Activated CD4-positive, CD25-positive, alpha-beta regulatory T cell treated with anti-CD3 and anti-CD28 coated beads, Interleukin-2, amount 50 U/mL, for 24 hours (primary cell): ENCODE results near the gene CCDC9.

Experiments used
- ATAC-seq, 2 donors: fragments of 150-1000 bp; cut with Tn5 transposase; one replicate each; pipeline ENCODE4 v1.10.0; 2021; ENCODE audit warnings: mild to moderate bottlenecking in 1 of 2, moderate library complexity in 1 of 2

CCDC9 gene

DNA sequence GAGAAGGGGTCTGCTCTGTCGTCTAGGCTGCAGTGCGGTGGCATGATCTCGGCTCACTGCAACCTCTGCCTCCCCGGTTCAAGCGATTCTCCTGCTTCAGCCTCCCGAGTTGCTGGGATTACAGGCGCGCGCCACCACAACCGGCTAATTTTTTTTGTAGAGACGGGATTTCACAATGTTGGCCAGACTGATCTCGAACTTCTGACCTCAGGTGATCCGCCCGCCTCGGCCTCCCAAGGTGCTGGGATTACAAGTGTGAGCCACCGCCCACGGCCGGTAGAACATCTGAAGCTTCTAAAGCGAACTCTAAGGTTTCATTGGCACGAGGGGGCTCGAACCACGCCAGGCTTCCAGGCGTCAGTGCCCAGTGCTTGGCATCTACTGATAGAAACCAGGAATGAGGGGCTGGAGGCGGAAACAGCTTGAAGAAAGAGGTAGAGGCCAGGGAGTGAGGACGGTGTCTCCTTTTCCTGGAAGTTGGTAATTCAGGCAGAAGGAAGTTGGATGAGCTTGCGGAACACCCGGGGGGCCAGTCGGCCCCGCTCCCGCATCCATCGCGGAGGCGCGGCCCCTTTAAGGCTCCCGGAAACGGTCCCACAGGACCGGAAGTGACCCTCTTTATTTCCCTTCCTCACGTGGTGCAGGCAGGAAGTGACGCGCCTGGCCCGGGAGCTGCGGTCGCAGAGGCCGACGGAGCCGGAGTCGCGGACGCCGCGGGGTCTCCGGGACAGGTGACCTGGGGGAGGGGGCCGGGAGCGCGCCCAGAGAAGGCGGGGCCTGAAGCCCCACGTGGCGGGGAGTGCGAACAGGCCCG lies at the start of gene CCDC9:
CCDC9 (plus strand) TSS at position 647 of the 814 bp plus-strand sequence. CDS start 1,876 bp downstream, outside the sequence.
- ATAC-seq: peak; percentile 75 to 77

DNA sequence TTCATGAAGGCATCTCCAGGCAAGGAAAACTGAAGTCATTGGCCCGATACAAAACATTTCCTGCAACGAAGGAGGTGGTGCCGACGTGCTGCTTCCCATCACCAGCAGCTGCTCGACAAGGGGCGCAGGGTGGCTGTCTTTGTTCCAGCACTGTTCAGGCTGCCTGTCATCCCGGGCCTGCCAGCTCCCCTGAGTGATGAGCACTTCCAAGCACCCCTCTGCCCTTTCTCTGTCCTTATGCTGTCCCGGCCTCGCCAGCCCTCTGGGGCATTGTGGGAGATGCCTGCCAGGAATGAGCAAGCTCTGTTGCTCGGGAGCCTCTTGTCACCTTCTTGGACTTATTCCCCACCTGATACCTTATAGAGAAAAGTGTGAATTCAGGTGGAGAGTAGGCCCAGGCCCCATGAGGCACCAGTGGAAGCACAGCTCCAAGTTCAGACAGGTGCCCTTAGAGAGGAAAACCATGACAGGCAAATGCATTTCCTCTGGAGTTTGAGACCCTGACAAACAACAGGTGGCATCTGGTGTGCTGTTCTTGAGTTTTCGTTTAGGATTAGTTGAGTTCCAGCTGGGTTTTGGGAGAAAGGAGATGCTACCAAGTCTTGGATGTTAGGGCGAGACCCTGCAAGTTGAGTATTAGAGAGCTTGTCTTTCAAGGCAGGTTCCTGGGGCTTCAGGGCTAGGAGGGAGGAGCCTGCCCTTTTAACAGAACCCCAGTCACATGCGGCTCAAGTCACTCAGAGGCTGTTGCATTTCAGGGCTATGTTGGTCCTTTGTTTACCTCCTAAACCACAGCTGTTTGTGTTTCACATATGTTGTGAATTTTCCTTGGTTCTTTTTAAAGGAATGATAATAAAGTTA lies 46.8 kb upstream of the CCDC9 start:
- no peak for ATAC-seq

DNA sequence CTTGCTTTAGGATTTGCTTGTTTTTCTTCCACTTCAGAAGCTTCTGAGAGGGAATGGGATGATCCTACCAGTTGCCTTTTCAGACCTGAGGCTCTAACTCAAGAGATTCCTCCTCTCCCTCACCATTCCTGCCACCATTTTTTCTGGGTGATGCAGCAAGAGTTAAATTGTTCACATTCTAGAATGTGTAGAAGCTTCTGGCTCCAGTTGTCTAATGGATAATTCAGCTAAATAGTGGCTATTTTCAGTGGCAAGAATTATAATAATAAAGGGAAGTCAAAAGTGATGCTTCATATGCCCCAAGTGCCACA lies 46.2 kb upstream of the CCDC9 start:
- no peak for ATAC-seq

DNA sequence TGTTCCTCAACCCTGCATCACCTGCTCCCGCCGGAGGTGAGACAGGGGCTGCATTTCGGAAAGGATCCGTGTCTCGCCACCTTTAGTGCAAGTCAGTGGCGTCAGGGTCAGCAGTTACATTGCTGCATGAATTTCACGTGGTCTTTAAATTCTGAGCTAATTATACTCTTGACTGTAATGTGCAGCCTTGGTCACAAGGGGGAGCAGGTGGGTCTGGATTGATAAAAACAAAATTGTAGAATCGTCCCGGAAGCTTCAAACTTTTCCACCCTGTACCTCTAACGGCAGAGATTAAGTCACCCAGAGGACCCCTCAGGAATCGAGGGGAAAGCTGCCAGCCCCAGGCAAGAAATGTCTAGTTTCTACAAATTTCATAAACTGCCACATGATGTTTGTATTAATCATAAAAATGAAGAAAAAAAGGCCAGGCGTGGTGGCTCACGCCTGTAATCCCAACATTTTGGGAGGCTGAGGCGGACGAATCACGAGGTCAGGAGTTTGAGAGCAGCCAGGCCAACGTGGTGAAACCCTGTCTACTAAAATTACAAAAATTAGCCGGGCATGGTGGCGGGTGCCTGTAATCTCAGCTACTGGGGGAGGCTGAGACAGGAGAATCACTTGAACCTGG lies 45.5 kb upstream of the CCDC9 start:
- peak; percentile 63 to 67 for ATAC-seq

DNA sequence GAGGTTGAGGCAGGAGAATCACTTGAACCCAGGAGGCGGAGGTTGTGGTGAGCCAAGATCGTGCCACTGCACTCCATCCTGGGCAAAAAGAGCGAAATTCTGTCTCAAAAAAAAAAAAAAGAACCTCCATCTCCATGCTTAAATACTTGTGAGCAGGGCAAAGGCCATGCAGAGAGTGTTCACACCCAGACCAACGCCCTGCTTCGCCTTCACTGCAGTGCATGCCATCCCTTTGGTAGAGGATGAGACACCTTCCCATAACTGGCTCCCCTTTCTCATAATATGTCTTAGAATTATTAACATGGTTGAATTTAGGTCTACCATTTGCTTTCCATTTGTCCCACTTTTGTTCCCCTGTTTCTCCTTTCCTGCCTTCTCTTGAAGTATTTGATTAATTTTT lies 40.7 kb upstream of the CCDC9 start:
- ATAC-seq: no peak

DNA sequence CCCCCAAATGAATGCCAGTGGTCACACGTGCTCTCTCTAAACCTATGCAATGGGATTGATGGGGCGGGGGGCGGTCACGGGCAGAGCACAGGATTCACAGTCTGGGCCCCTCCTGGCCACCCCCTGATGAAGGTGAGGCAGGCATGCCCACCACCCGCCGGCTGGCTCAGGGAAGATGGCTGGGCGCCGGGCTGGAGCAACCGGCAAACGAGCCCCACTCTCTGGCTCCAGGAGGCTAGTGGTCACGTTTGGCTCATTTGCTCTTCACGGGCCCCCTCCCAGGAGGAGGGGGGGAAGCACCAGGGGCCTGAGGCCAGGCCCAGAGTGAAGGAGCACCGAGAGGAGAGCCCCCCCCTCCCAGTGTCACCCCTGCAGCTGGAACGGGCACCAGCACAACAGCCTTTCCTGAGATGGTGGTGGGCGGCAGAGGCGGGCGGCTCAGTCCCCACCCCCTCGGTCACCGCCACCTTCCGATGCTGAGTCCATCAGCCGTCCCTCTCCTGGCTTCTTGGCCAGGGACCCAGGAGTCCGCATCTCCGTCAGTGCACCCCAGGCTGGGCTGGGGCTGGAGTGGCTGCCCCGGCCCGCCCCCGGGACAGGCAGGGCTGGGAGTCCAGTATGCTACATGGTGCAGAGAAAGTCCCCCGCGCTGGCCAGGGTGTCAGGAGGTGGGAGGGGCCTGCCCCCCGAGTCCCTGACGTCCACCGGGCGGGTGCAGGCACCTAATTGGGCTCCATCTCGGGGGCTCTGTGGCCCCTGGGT lies 35.1 kb upstream of the CCDC9 start:
- ATAC-seq: no peak

DNA sequence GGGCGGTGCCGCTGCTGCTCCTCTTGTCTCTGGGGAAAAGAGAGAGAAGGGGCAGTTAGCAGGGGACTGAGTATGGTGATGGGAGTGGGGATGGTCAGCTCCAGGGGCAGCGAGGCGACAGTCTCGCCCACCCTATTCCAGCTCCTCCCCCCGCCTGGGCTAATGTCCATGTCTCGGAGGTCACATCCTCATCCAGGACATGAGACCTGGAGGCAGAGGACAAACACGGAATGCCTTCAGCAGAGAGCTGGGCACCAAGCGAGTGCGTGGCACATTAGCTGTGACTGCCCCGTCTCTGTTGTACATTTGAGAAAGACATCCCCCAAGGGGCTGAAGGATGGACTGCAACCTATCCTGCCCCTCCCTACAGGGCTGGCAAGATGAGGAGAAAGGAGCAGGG lies 34.4 kb upstream of the CCDC9 start:
- ATAC-seq: no peak

DNA sequence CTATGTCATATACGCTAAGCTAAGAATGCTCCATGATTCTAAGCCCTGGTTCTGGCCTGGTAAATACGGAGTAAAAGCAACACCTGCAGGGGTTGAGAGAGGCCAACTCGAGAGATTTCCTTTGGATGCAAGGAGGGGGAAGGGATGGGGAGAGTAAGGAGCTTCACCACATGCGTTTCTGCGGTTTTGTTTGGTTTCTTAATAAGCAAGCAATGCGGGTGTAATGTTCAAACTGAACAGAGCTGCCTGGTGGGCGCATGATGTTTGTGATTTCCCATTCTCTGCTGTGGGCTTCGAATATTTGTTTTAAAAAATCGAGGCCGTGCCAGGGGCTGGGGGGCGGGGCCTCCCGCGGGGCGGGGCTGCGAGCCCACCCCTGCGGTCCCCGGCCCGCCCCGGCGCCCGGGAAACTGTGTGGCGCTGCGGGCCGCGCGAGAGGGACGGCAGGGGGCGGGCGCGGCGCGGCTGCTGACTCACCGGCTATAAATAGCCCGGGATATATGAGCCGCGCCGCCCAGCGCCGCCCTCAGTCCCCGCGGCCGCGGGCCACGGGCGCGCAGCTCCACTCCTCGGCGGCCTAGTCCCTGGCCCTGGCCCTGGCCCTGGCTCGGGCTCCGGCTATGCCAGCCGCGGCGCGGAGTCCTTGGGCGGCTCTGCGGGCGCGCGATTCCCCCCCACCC lies 30.4 kb upstream of the CCDC9 start:
- ATAC-seq: peak; percentile 72 to 74

DNA sequence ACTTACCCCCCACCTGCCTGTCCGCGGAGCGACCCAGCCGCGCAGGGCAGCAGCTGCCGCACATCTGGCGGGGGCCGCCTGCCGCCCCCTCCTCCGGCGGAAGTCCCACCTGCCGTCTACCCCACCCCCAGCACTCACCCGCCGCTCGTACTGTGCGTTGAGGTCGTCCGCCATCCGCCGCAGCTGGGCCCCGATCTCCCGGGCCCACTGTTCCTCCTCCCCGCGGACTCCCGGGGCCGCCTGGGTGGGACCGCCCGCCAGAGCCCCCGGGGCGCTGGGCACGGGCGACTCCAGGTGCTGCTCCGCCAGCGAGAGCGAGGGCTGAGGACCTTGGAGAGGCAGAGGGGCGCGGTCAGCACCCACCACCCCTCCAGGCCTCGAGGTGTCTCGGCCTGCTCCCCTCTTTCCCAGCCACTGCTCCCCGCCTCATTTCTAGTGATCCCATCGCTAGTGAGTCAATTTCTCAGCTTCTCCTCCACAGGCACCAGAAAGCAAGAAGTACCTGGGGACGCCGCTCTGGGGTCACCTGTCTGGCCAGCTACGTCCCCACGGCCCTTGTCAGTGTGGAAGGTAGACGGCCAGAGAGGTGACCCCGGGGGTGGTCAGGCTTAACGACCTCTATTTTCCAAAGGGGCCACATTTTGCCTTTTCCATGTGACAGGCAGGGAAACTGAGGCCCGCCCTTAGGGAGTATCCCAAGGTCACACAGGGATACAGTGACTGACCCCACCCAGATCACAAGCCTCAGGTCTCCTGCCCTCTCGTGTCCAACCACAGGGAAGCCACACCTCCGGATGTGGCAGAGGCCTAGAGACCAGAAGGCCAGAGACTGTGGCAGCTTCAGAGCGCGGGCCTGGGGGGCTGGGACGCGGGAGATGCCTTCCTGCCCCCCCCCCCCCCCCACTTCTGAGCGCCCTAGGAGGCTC lies 29.6 kb upstream of the CCDC9 start:
- ATAC-seq: no peak

DNA sequence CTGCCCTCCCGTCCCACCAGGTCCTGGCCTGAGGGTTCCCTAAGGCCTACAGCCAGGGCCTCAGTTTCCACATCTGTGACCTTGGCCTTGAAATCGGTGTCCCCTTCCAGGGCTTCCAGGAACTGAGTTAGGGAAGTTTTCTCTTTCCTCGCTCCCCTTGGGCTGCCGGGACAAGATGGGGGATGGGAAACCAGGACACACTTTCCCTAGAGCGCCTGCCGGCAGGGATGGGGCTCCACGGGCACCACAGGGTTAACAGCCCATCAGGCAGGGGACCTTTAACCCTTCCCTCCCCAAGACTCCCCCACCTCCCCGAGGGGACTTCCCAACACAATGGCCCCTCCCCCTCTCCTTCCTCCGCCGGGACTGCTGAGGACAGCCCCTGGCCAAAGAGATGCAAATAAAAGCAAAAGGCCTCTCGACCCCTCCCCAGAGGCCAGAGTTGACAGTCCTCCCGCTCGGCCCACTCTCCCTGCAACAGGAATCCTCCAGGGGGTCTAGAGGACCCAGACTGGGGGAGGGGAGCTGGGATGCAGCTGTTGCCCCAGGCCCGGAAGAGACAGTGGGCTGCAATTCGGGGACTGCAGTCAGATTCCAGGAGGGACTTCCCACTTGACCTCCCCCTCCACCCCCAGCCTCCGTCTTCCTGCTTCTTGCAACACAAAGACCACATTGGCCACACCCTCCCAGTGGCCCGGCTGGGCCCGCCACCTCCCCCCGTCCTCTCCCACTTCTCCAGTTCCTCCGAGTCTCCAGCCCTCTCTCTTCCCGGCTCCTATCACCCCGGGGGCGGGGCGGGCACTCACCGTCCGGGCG lies 28.8 kb upstream of the CCDC9 start:
- no peak for ATAC-seq

DNA sequence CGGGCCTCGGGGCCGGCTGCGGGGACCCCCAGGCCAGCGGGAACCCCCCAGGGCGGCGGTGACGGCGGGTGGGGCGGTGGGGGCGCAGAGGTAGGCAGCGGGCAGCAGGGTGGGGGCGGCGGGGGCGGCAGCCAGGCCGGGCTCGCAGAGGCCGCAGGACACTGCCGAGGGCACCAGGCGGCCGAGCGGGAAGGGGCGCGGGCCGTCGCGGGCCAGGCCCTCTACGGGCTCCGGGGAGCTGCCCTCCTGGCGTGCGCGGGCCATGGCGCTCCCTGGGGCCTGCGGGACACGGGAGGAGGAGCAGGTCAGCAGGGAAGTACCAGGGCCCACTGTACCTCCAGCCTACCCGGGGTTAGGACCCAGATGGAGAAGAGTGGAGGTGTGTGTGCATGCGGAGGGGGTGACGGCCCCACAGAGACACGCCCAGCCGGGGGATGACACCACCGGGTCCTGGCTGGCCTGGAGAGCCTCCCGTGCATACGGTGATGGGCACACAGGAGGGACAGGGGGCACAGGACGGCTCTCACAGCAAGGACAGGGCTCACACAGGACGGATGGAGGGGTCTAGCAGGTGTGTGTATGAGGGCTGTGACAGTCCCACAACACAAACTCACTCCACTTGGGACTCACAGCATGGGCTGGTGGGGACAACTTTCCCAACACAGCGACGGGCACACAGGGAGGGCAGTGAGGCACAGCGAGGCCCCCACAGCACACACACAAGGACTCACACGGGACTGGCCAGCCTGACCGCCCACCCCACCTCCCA lies 28.0 kb upstream of the CCDC9 start:
- ATAC-seq: no peak

DNA sequence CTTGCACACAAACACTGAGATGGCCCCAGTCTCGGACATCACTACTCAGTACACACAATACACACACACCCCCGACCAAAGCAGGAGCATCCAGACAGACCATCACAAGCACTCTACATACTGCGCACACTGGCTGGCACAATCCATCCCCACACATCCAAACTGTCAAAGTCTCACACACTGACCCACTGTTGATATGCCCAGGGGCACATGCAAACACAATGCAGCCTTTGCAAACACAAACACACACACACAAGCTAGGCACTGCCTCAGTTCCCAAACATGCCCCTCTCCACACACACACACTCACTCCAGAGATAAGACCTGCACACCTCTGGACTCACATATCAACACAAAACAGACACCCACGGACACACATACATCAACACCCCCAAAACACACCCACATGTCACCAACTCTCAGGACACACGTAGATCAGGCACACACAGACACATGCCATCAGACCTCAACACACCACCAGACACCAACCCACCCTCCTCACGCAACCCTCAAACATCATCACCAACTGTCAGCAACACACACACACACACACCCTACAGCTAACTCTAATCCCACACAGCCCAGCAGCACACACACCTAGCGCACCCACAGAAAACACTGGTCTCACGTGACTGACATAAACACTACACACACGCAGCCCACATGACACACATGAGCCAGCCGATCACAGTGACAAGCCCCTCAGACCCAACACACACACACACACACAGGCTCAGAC lies 27.2 kb upstream of the CCDC9 start:
- no peak for ATAC-seq

DNA sequence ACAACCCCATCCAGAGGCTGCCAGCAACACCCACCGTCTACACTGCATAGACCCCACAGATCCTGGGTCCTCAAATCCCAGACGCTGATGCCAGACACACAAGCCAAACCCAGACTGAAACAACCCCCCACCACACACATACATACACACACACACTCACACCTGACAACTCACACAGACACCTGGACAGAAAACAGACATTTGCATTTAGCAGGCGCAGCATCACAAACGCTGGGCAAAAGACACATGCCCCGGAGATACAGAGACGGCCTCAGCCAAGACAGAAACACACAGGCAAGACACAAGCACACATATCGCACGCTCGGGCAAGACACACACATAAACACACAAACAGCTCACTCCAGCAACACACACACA lies 26.7 kb upstream of the CCDC9 start:
- ATAC-seq: no peak

DNA sequence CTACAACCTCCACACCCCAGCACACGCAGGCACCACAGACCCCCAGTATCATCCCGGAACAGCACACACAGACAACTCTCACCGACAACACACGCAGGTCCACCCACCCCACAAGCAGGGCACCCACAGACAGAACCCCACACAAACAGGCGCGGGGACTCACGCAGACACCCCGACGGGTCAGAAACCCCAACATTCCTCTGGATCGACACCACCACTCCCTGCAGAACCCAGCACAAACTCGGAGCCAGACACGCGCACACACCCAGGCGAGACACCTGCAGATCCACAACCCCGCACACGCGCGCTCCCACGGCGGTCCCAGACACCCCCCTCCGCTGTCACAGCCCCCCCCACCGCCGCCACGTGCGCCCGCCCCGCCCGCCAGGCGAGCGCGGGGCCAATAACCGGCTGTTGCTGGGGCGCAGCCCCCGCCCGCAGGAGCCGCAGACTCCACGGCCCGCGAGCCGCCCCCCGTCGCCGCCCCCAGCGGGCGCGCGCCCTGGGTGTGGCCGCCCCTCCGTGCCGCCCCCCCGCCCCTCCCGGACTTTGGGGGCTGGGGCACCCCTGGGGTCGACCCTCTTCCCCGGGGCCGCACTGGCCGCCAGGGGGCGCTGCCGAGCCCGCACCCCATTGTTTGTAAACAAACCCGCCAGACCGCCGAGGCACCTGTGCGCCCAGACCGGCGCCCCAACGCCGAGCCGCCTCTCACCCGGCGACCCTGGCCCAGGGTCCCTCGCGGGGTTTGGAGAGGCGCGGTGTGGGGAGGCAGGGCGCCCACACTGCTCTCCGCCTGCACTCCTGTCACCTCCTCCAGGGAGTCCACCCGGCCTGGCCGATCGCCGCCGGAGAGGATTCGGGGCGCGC lies 26.0 kb upstream of the CCDC9 start:
- peak; percentile 8 to 22 for ATAC-seq

DNA sequence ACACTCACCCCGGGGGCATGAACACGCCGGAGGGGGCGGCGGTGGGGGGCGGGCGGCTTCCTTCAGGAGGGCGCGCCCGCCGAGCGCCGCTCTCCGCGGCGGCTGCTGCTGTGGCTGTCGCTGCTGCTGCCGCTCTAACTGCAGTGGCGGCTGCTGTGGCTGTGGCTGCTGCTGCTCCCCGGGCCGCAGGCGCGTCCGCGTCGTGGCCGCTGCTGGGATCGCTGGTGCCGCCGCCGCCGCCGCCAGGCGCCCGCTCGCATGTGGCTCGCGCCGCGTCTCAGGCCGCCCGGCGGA lies 25.5 kb upstream of the CCDC9 start, which contains the start of gene BBC3:
BBC3 (minus strand) TSS at position 279 of the 294 bp plus-strand sequence. CDS start 2,768 bp downstream, outside the sequence.
- ATAC-seq: no peak

DNA sequence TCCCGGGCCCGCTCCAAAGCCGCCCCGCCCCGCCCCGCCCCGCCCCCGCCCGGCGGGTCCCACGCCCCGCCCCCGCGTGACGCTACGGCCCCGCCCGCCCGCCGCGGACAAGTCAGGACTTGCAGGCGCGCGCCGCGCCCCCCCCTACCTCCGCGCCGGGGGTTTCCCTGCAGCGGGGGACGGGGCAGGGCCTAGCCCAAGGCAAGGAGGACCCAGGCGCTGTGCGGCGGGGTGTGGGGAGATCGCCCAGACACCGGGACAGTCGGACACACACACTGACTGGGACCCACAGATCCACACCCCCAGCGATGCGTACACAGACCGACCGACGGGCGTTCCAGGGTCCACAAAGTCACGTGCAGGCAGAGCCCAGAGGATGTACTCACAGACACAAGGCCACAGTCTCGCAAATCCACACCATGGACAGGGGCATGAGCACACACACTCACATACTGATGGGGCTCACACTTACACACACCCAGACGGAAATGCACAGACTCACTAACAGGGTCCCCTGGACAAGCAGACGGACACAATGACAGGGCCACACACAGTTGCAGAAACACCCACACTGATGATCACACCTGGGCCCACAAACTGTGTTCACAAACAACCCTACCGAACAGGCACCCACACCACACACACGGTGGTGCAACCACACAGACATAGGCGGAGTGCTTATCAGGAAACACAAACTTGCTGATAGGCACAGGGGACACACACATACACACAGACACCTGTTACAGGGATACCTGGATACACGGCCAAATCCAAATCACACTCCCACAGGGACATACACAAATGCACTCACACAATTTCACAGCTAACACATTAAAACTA lies 24.9 kb upstream of the CCDC9 start:
- ATAC-seq: peak; percentile 70 to 72
